Measurements from ENCODE around the gene MAFB.

GRCh38 chr20:40680161-40680959 lies 8.7 kb downstream of the MAFB start:
- no peak for TF ChIP-seq POLR2AphosphoS5 (IDR thresholded peaks at IDR 0.05; ENCODE audit: low read depth, low read length)
- TF ChIP-seq POLR2A (IDR thresholded peaks at IDR 0.05; ENCODE audit: low read depth, low read length) = no peak
- no peak for TF ChIP-seq TAF1 (IDR thresholded peaks at IDR 0.05; ENCODE audit: low read depth, low read length)
- TF ChIP-seq POU2F2 (IDR thresholded peaks at IDR 0.05; ENCODE audit: low read depth, low read length) = no peak
- peak; percentile 85 for TF ChIP-seq SPI1 (IDR thresholded peaks at IDR 0.05; ENCODE audit: low read depth, low read length)

Data from GM12891 (cell line).